ES-I3 (cell line): ENCODE results near the gene OR10J1.

ENCODE experiments used
- H3K36me3 ChIP-seq: 2 replicates; pipeline ENCODE4 v1.6.1; 2013; ENCODE audit warnings: mild to moderate bottlenecking, low read length, control low read depth, moderate library complexity; ENCODE audit not compliant: insufficient read depth
- H3K4me1 ChIP-seq: 2 replicates; pipeline ENCODE4 v1.6.1; 2013; ENCODE audit warnings: mild to moderate bottlenecking, control low read depth, low read length; ENCODE audit not compliant: insufficient read depth
- H3K9ac ChIP-seq: 2 replicates; pipeline ENCODE4 v1.6.1; 2013; ENCODE audit warnings: low read depth, mild to moderate bottlenecking, low read length, moderate library complexity
- H3K9me3 ChIP-seq: 2 replicates; pipeline ENCODE4 v1.6.1; 2013; ENCODE audit warnings: mild to moderate bottlenecking, low read length, moderate library complexity; ENCODE audit not compliant: control insufficient read depth, insufficient read depth

The OR10J1 gene, protein sequence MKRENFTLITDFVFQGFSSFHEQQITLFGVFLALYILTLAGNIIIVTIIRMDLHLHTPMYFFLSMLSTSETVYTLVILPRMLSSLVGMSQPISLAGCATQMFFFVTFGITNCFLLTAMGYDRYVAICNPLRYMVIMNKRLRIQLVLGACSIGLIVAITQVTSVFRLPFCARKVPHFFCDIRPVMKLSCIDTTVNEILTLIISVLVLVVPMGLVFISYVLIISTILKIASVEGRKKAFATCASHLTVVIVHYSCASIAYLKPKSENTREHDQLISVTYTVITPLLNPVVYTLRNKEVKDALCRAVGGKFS

DNA sequence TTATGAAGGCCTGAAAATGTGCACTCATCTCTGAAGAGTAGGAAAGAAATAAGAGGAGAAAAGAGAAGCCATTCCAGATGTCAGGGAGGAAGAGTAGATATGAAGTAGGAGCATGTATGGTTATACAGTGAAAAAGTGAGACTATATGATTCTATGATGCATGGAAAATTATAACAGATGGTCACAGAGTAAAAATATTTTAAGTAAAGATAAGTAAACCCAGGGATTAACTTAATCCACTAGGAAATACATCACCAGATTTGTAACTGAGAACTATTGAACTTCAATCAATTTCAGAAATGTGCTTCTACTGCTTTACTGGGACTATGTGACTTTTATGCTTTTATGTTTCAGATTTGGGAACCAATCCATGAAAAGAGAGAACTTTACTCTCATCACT, at the start of gene OR10J1:
OR10J1 (plus strand) TSS at position 301 of the 400 bp plus-strand sequence; CDS start at position 371, 70 bp downstream.
- no peak within 1 kb of the TSS for H3K9ac ChIP-seq
- no peaks in the 10 kb centered on the region for H3K4me1 ChIP-seq
- H3K9me3 ChIP-seq = no peaks in the 10 kb centered on the region
- H3K36me3 ChIP-seq = no peaks in the 10 kb centered on the region

DNA sequence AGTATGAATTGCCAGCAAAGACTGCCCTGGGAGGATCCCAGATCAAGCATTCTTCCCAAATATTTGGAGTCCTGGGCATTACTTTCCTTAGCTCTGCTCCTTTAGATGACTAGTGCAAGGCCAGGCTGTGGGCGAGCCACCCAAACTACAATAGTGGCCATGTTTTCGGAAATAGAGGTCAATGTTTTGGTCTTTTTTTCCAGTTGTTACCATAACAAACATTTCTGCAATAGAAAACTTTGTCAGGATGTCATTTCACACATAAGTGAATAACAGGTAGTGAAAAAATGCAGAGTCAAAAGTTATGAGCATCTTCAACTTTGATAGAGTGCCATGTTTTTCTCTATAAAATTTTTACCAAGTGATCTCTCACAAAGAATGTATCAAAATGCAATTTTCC, 32.7 kb upstream of the OR10J1 start:
- no peaks in the 10 kb centered on the region for H3K9me3 ChIP-seq
- H3K4me1 ChIP-seq = no peaks in the 10 kb centered on the region
- H3K9ac ChIP-seq = no peak overlapping the region
- H3K36me3 ChIP-seq = no peaks in the 10 kb centered on the region

DNA sequence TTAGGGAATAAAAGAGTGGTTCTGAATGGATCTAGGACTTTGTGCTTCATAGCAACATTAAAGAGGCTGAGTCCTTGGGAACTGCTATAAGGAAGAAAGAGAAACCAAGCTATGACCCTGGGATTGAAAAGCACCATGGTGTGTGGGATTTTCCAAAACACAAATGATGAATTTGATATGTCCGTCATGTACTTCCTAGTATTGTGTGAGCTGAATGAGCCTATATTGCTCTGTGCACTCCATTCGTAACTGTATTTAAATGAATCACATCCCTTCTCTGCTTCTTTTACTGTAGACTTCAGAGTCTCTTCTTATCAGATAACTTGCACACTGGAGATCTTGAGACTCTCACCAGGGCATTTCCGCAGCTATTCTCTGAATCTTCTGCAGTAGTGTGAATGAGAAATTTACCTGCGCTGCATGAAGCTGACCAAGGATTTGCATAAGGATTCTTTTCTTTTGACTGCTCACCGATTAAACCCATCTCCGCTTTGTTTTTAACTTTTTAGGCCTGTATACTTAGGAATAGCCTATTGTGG, 30.6 kb upstream of the OR10J1 start:
- H3K36me3 ChIP-seq = no peaks in the 10 kb centered on the region
- H3K9me3 ChIP-seq = no peaks in the 10 kb centered on the region
- H3K9ac ChIP-seq = no peak overlapping the region
- H3K4me1 ChIP-seq = no peaks in the 10 kb centered on the region

DNA sequence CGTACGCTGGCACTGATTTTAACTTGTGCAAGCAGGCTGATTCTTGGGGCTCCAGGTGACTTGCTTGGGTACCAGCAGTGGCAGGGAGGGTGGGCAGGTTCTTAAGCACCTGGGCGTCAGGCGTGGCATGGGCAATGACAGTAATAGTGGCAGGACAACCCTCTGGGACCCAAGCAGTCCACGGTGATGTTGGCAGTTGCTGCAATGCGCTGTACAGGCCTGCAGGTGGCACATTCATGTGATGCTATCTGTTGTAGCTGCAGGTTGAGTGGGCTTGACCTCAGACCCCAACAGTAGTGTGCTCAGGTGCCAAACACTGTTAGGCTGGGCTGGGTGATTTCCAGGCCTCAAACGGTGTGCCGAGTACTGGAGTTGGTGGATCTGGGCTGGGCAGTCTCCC, 17.7 kb upstream of the OR10J1 start:
- H3K9me3 ChIP-seq = peaks cover 5% of the 10 kb centered on the region; the same call in 1 of the 2 replicates
- H3K9ac ChIP-seq = no peak overlapping the region

DNA sequence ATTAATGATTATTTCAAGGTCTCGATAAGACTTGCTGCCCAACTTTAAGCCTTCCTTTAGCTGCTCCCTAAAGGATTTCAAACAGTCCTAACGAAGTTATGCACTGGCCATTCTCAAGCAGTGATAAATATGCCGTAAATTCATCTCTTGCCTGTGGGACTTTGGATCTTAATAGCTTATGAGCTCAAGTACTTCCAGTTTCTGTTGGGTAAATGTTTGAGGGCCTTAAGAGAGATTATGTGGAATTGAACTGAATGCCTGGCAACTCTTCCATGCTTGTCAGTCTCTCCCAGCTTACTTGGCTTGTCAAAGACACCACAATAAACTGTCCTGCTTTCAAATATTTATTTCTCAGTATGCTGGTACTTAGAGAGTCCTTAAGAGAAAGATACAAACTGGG, 11.0 kb upstream of the OR10J1 start:
- Histone ChIP-seq H3K36me3 (no peaks in the 10 kb centered on the region), H3K9me3 (no peaks in the 10 kb centered on the region)

More for the DNA sequence above, 17.7 kb upstream of the OR10J1 start:
- no peaks in the 10 kb centered on the region for H3K4me1 ChIP-seq
- no peaks in the 10 kb centered on the region for H3K36me3 ChIP-seq

DNA sequence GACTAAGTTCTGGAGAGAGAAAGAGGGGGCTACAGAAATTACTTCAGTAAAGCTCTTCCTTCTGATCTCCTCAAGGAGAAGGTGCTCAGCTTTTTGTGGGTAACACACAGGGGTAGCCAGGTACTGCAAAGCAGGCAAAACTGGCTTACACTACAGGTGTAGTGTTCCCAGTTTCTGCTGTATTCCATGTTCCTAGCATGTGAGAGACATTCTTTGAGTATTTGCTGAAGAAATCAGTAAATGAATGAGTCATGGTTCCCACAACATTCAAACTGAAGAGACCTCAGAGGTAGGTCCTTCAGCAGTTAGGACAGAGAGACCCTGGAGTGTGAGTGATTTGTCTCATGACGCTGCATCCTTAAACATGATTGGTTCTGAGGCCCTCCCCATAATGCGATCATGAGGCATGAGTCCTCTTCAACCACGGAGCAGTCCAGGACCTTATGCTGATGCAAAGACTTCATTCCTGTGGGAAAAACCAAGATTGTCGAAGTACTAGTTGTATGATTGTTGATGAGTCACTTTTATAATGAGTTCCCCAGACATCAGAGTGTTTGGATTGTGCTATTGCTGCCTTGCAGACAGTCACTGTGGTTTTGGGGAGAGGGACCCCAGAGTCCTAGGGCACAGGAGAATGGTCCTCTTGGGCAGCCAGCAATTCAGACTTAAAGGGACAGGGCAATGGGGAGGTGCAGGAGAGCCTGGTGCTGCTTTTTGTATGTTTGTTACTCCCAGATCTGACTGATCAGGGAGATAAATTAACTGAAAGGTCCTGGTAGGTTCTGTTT, 10.3 kb upstream of the OR10J1 start:
- Histone ChIP-seq H3K36me3 (no peaks in the 10 kb centered on the region), H3K4me1 (no peaks in the 10 kb centered on the region), H3K9ac (no peak overlapping the region), H3K9me3 (no peaks in the 10 kb centered on the region)

More for the DNA sequence above, 11.0 kb upstream of the OR10J1 start:
- Histone ChIP-seq H3K9ac (no peak overlapping the region), H3K4me1 (no peaks in the 10 kb centered on the region)

DNA sequence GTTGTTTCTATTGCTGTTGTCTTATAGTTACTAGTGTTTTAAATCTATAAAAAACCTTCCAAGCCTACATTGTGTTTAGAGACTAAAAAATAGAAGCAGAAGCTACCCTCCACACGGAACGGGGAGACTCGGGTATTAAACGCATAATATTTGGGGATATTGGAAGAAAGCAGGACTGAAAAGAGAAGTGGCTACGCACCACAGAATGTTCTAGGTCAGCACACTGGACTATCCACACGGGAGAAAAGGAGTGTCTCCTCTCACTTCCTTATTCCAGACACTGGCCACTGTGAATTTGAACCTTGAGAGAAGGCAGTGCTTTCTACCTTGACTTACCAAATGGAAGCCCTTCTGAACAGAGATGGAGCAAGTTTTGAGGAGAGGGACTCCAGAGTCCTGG, 8.5 kb upstream of the OR10J1 start:
- Histone ChIP-seq H3K36me3 (no peaks in the 10 kb centered on the region), H3K9ac (no peak overlapping the region), H3K4me1 (no peaks in the 10 kb centered on the region), H3K9me3 (no peaks in the 10 kb centered on the region)

DNA sequence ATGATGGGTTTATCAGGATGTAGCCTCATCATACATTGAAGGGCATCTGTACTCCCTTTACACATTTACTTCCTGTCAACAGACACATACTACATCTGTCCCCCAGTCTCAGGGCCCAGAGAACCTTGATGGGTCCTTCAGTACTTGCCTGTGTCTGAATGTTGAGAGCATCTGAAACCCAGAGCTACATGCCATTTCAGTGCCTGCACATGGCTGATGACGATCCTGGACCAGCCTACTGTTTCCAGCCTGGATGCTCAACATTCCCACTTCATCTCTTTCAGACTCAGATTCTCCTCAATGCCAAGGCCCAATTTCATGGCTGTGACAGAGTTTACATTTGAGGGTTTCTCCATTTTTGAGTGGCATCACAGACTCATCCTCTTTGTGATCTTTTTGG, 7.6 kb upstream of the OR10J1 start, which contains the start of gene OR10J4:
OR10J4 (plus strand) TSS at position 301 of the 400 bp plus-strand sequence.
- no peaks in the 10 kb centered on the region for H3K36me3 ChIP-seq
- H3K9me3 ChIP-seq = no peaks in the 10 kb centered on the region
- H3K4me1 ChIP-seq = no peaks in the 10 kb centered on the region
- H3K9ac ChIP-seq = no peak within 1 kb of the TSS

DNA sequence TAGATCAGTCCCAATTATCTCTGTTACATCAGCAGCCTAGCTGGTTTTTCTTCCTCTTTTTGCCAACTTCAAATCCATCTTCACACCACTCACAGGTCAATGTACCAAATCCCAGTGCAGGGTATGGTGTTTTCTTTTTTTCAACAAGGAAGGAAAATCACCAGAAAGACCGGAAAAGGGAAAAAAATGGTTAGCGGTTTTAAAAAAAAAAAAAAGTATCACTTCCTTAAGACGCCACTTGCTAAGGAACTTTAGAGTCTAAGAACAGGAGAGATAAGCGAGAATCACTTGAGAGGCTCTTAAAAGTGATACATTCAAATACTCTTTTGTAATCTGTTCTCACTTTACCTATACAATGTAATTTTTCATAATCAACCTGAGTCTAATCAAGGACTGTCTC, 3.1 kb upstream of the OR10J1 start:
- Histone ChIP-seq H3K9me3 (no peaks in the 10 kb centered on the region), H3K4me1 (no peaks in the 10 kb centered on the region), H3K36me3 (no peaks in the 10 kb centered on the region), H3K9ac (no peak overlapping the region)

DNA sequence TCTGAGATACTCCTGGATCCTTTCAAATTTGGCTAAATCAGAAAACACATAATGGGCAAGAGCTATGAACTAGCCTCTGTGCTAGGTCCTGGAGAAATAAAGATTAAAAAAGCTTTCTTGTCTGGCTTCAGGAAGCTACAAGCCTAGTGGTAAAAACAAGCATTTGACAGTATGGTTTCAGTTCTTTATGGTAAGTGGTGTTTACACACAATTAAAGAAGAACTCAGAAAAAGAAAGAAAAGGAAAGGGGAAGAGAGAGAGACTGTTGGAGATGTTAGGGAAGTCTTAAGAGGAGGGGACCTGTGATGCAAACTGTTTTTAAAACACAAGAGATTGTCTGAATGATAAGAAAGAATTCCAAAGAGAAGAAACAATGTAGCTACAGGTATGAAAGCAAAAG, 1.8 kb downstream of the OR10J1 start:
- Histone ChIP-seq H3K9ac (no peak overlapping the region), H3K4me1 (no peaks in the 10 kb centered on the region), H3K9me3 (no peaks in the 10 kb centered on the region), H3K36me3 (no peaks in the 10 kb centered on the region)

DNA sequence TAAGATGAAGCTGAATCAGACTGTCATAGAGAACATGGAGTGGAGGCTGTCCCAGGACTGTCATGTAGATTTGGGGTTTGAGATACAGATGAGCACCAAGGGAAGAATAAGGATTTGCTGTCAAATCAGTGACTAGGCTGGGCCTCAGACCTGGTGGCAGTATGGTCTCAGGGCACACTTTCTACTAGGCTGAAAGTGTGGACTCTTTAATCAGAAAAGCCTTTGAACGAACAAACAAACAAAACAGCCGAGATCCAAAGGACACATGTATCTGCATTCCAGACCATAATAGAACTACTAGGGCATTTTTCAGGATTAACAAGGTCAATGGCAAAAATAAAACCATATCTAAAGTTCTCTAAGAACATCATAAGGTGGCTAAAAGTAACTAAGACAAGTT, 2.9 kb downstream of the OR10J1 start:
- Histone ChIP-seq H3K4me1 (no peaks in the 10 kb centered on the region), H3K36me3 (no peaks in the 10 kb centered on the region), H3K9ac (no peak overlapping the region), H3K9me3 (no peaks in the 10 kb centered on the region)

DNA sequence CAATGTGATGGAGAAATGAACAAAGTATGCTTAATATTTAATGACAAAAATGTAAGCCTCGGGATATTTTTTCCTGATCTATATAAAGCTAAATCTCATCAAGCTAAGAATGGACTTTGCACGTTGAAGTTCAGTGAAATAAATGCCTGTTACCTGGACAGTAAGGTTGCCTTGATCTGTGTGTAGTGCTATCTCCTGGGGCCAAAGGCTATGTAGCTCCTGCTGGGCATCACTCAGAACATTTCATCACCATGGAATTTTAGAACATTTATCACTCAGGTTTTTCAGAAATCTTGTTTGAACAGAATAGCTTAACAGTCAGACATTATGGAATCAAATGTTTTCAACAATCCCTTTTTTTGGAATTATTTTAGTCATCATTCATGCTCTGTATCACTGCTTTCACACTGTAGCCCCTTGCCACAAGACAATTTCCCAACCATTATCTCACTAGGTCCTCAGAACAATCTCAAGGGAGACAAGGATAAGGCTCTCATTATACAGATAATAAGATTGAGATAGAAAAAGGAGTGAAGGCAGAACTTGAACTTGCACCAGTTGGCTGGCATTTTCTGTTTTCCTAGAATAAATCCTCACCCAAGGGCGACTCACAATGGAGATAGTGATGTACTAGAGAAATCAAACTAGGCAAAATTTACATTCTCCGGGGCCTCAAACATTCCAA, 3.7 kb downstream of the OR10J1 start:
- H3K36me3 ChIP-seq = no peaks in the 10 kb centered on the region
- no peak overlapping the region for H3K9ac ChIP-seq
- H3K9me3 ChIP-seq = no peaks in the 10 kb centered on the region
- no peaks in the 10 kb centered on the region for H3K4me1 ChIP-seq

DNA sequence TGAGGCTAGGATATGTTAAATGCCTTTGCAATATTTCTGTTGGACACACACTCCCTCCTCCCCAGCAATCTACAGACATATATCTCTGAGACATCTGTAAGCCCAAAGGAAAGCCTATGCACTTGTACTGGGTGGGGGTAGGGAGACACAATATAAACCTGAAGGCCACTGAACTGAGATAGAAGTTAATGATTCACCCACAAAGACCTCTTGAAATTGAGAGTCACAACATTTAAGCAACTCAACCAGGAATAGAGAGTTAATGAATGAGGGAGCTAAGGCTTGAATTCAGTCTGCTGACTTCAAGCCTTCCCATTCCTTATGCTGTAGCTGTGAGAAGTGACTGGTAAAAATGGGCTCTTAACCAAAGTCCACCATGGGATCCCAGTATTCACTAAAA, 5.0 kb downstream of the OR10J1 start:
- Histone ChIP-seq H3K36me3 (no peaks in the 10 kb centered on the region), H3K4me1 (no peaks in the 10 kb centered on the region), H3K9ac (no peak overlapping the region), H3K9me3 (no peaks in the 10 kb centered on the region)

DNA sequence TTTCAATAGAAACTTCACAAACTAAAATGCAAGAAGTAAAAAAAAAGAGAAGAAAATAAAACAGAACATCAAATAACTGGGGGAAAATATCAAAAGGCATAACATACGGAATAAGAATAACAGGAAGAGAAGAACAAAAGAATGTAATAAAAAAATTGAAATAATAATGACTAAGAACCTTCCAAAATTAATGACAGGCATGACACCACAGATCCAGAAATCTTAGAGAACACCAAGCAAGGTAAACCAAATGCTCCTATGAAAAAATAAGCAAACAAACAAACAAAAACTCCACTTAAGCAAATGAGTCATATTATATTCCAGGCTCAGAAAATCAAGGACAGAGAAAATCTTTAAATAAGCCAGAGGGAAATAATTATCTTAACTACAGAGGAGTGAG, 8.7 kb downstream of the OR10J1 start:
- H3K4me1 ChIP-seq = no peaks in the 10 kb centered on the region
- no peak overlapping the region for H3K9ac ChIP-seq
- no peaks in the 10 kb centered on the region for H3K36me3 ChIP-seq
- no peaks in the 10 kb centered on the region; the same call in 1 of the 2 replicates for H3K9me3 ChIP-seq
